ENCODE data around the gene NANOS2. TPM values are rescaled to one million over a fixed set of nuclear protein-coding genes. Genes with fewer than 3 reads are reported as not detected.

Gene NANOS2
- total and polyA plus RNA-seq, 2 of the 13 experiments (the other 11 are each of a cell fraction or from before 2014, with no cell fraction given), result not detected

GRCh38 chr19:45940515-45940805, 25.9 kb upstream of the NANOS2 start (continued):
- TF ChIP-seq ZNF512B (CRISPR knock-in tag; IDR thresholded peaks at IDR 0.05; ENCODE audit: borderline replicate concordance), result no peak
- no peak for TF ChIP-seq AGO2 (optimal IDR thresholded peaks at IDR 0.05; ENCODE audit: low read depth, low read length)
- TF ChIP-seq DMTF1 (CRISPR knock-in tag; IDR thresholded peaks at IDR 0.05), result no peak
- TF ChIP-seq PLSCR1 (CRISPR knock-in tag; IDR thresholded peaks at IDR 0.05; ENCODE audit: borderline replicate concordance), result no peak
- TF ChIP-seq IRF2 (CRISPR knock-in tag; IDR thresholded peaks at IDR 0.05), result no peak
- no peak for TF ChIP-seq SRY (CRISPR knock-in tag; IDR thresholded peaks at IDR 0.05)
- TF ChIP-seq HIVEP1 (CRISPR knock-in tag; IDR thresholded peaks at IDR 0.05), result no peak
- no peak for TF ChIP-seq IRF1 (CRISPR knock-in tag; IDR thresholded peaks at IDR 0.05; ENCODE audit: low read depth)

All from HepG2 (cell line).